ENCODE measurements around the gene VWA8.

DNA sequence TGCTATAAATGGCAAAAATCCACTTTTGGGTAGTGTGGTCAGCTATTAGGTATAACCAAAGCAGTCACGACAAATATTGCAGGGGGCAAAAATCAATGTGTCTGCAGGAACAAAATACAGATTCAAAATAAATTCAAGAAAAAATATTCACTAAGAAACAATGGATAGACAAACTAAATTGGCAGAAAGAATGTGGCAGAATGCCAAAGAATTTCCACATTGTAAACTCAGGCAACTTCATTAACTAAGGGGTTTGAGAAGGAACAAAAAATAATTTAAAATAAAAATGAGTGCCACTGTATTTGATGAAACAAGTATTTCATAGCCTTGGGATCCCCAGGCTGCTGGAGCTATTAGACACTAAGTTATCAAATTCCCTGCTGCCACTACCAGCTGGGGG lies 193.1 kb downstream of the VWA8 start:
- TF ChIP-seq, protein P1, sequence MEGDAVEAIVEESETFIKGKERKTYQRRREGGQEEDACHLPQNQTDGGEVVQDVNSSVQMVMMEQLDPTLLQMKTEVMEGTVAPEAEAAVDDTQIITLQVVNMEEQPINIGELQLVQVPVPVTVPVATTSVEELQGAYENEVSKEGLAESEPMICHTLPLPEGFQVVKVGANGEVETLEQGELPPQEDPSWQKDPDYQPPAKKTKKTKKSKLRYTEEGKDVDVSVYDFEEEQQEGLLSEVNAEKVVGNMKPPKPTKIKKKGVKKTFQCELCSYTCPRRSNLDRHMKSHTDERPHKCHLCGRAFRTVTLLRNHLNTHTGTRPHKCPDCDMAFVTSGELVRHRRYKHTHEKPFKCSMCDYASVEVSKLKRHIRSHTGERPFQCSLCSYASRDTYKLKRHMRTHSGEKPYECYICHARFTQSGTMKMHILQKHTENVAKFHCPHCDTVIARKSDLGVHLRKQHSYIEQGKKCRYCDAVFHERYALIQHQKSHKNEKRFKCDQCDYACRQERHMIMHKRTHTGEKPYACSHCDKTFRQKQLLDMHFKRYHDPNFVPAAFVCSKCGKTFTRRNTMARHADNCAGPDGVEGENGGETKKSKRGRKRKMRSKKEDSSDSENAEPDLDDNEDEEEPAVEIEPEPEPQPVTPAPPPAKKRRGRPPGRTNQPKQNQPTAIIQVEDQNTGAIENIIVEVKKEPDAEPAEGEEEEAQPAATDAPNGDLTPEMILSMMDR (IDR thresholded peaks at IDR 0.05) = no peak
- no peak for TF ChIP-seq POLR2A (IDR thresholded peaks at IDR 0.05)
